ENCODE measurements around the gene MDP1.

MDP1 gene

GRCh38 chr14:24251880-24252288, 36.0 kb upstream of the MDP1 start:
- in situ Hi-C loops (cut with MboI; ENCODE audit: low sequenced_read_pairs) = no loop called here

- in situ Hi-C loops (cut with MboI; ENCODE audit: low sequenced_read_pairs) = no loop called here
These were observed 34.5 kb upstream of the MDP1 start for GRCh38 chr14:24250354-24250753.

GRCh38 chr14:24249230-24250021, 33.6 kb upstream of the MDP1 start:
- in situ Hi-C loops (cut with MboI; ENCODE audit: low sequenced_read_pairs) = loop anchor here (10.0 to 25.0 kb wide), 2 partner anchors 45 to 188 kb away; partner anchors contain the start of genes CBLN3, DHRS1, KHNYN and NOP9

- in situ Hi-C loops (cut with MboI; ENCODE audit: low sequenced_read_pairs) = loop anchor here (10.0 to 25.0 kb wide), 2 partner anchors 47 to 190 kb away; partner anchors contain the start of genes CBLN3, DHRS1, KHNYN and NOP9
These were observed 31.6 kb upstream of the MDP1 start for GRCh38 chr14:24247422-24247821.

GRCh38 chr14:24246765-24247212, 30.9 kb upstream of the MDP1 start:
- in situ Hi-C loops (cut with MboI; ENCODE audit: low sequenced_read_pairs) = loop anchor here (10.0 to 25.0 kb wide), 2 partner anchors 48 to 191 kb away; partner anchors contain the start of genes CBLN3, DHRS1, KHNYN and NOP9

- in situ Hi-C loops (cut with MboI; ENCODE audit: low sequenced_read_pairs) = loop anchor here (10.0 to 25.0 kb wide), 2 partner anchors 49 to 192 kb away; partner anchors contain the start of genes CBLN3, DHRS1, KHNYN and NOP9
These were observed 29.5 kb upstream of the MDP1 start for GRCh38 chr14:24245350-24245749.

- in situ Hi-C loops (cut with MboI; ENCODE audit: low sequenced_read_pairs) = loop anchor here (10.0 to 25.0 kb wide), 2 partner anchors 51 to 194 kb away; partner anchors contain the start of genes CBLN3, DHRS1, KHNYN and NOP9
These were observed 27.5 kb upstream of the MDP1 start for GRCh38 chr14:24243336-24243836.

GRCh38 chr14:24241829-24242443, 26.1 kb upstream of the MDP1 start:
- in situ Hi-C loops (cut with MboI; ENCODE audit: low sequenced_read_pairs) = loop anchor here (10.0 to 25.0 kb wide), 2 partner anchors 53 to 195 kb away; partner anchors contain the start of genes CBLN3, DHRS1, KHNYN and NOP9

- in situ Hi-C loops (cut with MboI; ENCODE audit: low sequenced_read_pairs) = loop anchor here (10.0 to 25.0 kb wide), 2 partner anchors 54 to 197 kb away; partner anchors contain the start of genes CBLN3, DHRS1, KHNYN and NOP9
These were observed 24.4 kb upstream of the MDP1 start for GRCh38 chr14:24240110-24240918.

GRCh38 chr14:24238527-24239037, 22.7 kb upstream of the MDP1 start:
- in situ Hi-C loops (cut with MboI; ENCODE audit: low sequenced_read_pairs) = loop anchor here (25.0 kb wide), 1 partner anchor 199 kb away; the partner anchor contains the start of genes CBLN3, KHNYN and SDR39U1

- in situ Hi-C loops (cut with MboI; ENCODE audit: low sequenced_read_pairs) = loop anchor here (25.0 kb wide), 1 partner anchor 199 kb away; the partner anchor contains the start of genes CBLN3, KHNYN and SDR39U1
These were observed 22.3 kb upstream of the MDP1 start for GRCh38 chr14:24238123-24238522.

- in situ Hi-C loops (cut with MboI; ENCODE audit: low sequenced_read_pairs) = loop anchor here (25.0 kb wide), 1 partner anchor 200 kb away; the partner anchor contains the start of genes CBLN3, KHNYN and SDR39U1
These were observed 21.6 kb upstream of the MDP1 start for GRCh38 chr14:24237463-24237955.

GRCh38 chr14:24236689-24237462, 21.0 kb upstream of the MDP1 start:
- in situ Hi-C loops (cut with MboI; ENCODE audit: low sequenced_read_pairs) = loop anchor here (25.0 kb wide), 1 partner anchor 200 kb away; the partner anchor contains the start of genes CBLN3, KHNYN and SDR39U1

GRCh38 chr14:24235804-24236688, 20.2 kb upstream of the MDP1 start:
- in situ Hi-C loops (cut with MboI; ENCODE audit: low sequenced_read_pairs) = loop anchor here (25.0 kb wide), 1 partner anchor 201 kb away; the partner anchor contains the start of genes CBLN3, KHNYN and SDR39U1

- in situ Hi-C loops (cut with MboI; ENCODE audit: low sequenced_read_pairs) = loop anchor here (25.0 kb wide), 1 partner anchor 203 kb away; the partner anchor contains the start of genes CBLN3, KHNYN and SDR39U1
These were observed 18.5 kb upstream of the MDP1 start for GRCh38 chr14:24234095-24235005.

GRCh38 chr14:24233538-24233866, 17.6 kb upstream of the MDP1 start:
- in situ Hi-C loops (cut with MboI; ENCODE audit: low sequenced_read_pairs) = loop anchor here (25.0 kb wide), 1 partner anchor 204 kb away; the partner anchor contains the start of genes CBLN3, KHNYN and SDR39U1

Data from HL-60/S4 treated with phorbol 12-myristate 13-acetate at 8.2 ng/mL for 4 days and 3 days (cell line).